ENCODE results near the gene RNASE12. TPM values are rescaled to one million over a fixed set of nuclear protein-coding genes. Genes with fewer than 3 reads are reported as not detected.

Gene RNASE12
- total and polyA plus RNA-seq, 2 experiments from 2014 or later = not detected

- peaks cover 58% of the 10 kb centered on the region for H3K4me1 Mint-ChIP-seq
- H3K4me2 ChIP-seq = peak overlapping the region; percentile 39
- no peak for TF ChIP-seq STAT1 (IDR thresholded peaks at IDR 0.05; ENCODE audit: unreplicated experiment)
- no peak overlapping the region for H3K4me3 Mint-ChIP-seq
- no peaks in the 10 kb centered on the region for H3K36me3 Mint-ChIP-seq (ENCODE audit: low read depth)
- H4K20me1 ChIP-seq (replicated peaks; ENCODE audit: insufficient read depth) = no peaks in the 10 kb centered on the region
- 0 out of 2 replicates have a peak overlapping the region, but pooled peaks have one; percentile 53 for H3K27ac Mint-ChIP-seq
- H3K27me3 Mint-ChIP-seq (ENCODE audit: insufficient read depth, low read depth, poor library complexity) = peaks cover 1% of the 10 kb centered on the region
- peaks cover 68% of the 10 kb centered on the region for H3K4me1 ChIP-seq (ENCODE audit: insufficient read depth)
- no peaks in the 10 kb centered on the region for H3F3A ChIP-seq (replicated peaks; ENCODE audit: low read depth)
- H3K79me2 ChIP-seq (replicated peaks; ENCODE audit: insufficient read depth) = no peaks in the 10 kb centered on the region
- no peak overlapping the region for H3K27ac ChIP-seq (ENCODE audit: low read depth)
- H3K9me2 ChIP-seq (ENCODE audit: insufficient read depth) = peaks cover 3% of the 10 kb centered on the region; the same call in 1 of the 2 replicates
- no peak for DNase-seq (ENCODE audit: low spot score)
- H3K27me3 ChIP-seq (ENCODE audit: insufficient read depth) = no peaks in the 10 kb centered on the region
- no peaks in the 10 kb centered on the region for H3K36me3 ChIP-seq (ENCODE audit: insufficient read depth)
- no peaks in the 10 kb centered on the region for H3K9me3 Mint-ChIP-seq
- no peak overlapping the region for H3K4me3 ChIP-seq
- H2AFZ ChIP-seq = no peak overlapping the region
- no peak for ATAC-seq
Measured at GRCh38 chr14:20580242-20580641, 10.9 kb downstream of the RNASE12 start.

GRCh38 chr14:20578784-20579502 lies 12.2 kb downstream of the RNASE12 start:
- DNase-seq (ENCODE audit: low spot score) (no peak), ATAC-seq (peak; percentile 59)
- Mint-ChIP-seq H3K4me1 (peaks cover 52% of the 10 kb centered on the region), H3K27me3 (ENCODE audit: insufficient read depth, low read depth, poor library complexity) (peaks cover 1% of the 10 kb centered on the region), H3K4me3 (no peak overlapping the region), H3K36me3 (ENCODE audit: low read depth) (no peaks in the 10 kb centered on the region), H3K9me3 (no peaks in the 10 kb centered on the region), H3K27ac (peak overlapping the region; percentile 95)
- H3K36me3 ChIP-seq (ENCODE audit: insufficient read depth) = no peaks in the 10 kb centered on the region
- no peaks in the 10 kb centered on the region for H3K27me3 ChIP-seq (ENCODE audit: insufficient read depth)
- peak overlapping the region; percentile 31; the same call in 1 of the 2 replicates for H2AFZ ChIP-seq
- H3F3A ChIP-seq (replicated peaks; ENCODE audit: low read depth) = no peaks in the 10 kb centered on the region
- no peak overlapping the region for H3K4me2 ChIP-seq
- H4K20me1 ChIP-seq (replicated peaks; ENCODE audit: insufficient read depth) = no peaks in the 10 kb centered on the region
- peaks cover 55% of the 10 kb centered on the region for H3K4me1 ChIP-seq (ENCODE audit: insufficient read depth)
- H3K9me2 ChIP-seq (ENCODE audit: insufficient read depth) = no peaks in the 10 kb centered on the region; the same call in 1 of the 2 replicates
- no peaks in the 10 kb centered on the region for H3K79me2 ChIP-seq (replicated peaks; ENCODE audit: insufficient read depth)
- no peak overlapping the region for H3K4me3 ChIP-seq
- peak overlapping the region; percentile 77 for H3K27ac ChIP-seq (ENCODE audit: low read depth)
- TF ChIP-seq NANOG (IDR thresholded peaks at IDR 0.05; ENCODE audit: borderline replicate concordance) = no peak
- no peak for TF ChIP-seq ZNF331 (CRISPR knock-in tag; IDR thresholded peaks at IDR 0.05; ENCODE audit: low read depth)
- no peak for TF ChIP-seq ZNF462 (CRISPR knock-in tag; IDR thresholded peaks at IDR 0.05)
- no peak for TF ChIP-seq EZH2phosphoT487 (IDR thresholded peaks at IDR 0.05; ENCODE audit: unreplicated experiment)
- TF ChIP-seq ZNF114 (CRISPR knock-in tag; IDR thresholded peaks at IDR 0.05) = no peak
- TF ChIP-seq STAT1 (IDR thresholded peaks at IDR 0.05; ENCODE audit: unreplicated experiment) = no peak
- no peak for TF ChIP-seq CREB1 (CRISPR knock-in tag; IDR thresholded peaks at IDR 0.05; ENCODE audit: low read depth)
- TF ChIP-seq POLR2AphosphoS5 (IDR thresholded peaks at IDR 0.05; ENCODE audit: low read depth) = no peak
- TF ChIP-seq EZH2 (IDR thresholded peaks at IDR 0.05; ENCODE audit: low read depth, unreplicated experiment) = no peak
- no peak for TF ChIP-seq CTCF (conservative IDR thresholded peaks at IDR 0.05; ENCODE audit: low read depth in 2 of 2)
- no peak for TF ChIP-seq JUNB (IDR thresholded peaks at IDR 0.05; ENCODE audit: unreplicated experiment)
- TF ChIP-seq ETS1 (IDR thresholded peaks at IDR 0.05) = no peak

All from GM23338 (cell line).